ENCODE results near the gene NTSR2. TPM values are rescaled to one million over a fixed set of nuclear protein-coding genes. Genes with fewer than 3 reads are reported as not detected.

The NTSR2 gene
- total RNA-seq, 6 experiments from 2014 or later = not detected

DNA sequence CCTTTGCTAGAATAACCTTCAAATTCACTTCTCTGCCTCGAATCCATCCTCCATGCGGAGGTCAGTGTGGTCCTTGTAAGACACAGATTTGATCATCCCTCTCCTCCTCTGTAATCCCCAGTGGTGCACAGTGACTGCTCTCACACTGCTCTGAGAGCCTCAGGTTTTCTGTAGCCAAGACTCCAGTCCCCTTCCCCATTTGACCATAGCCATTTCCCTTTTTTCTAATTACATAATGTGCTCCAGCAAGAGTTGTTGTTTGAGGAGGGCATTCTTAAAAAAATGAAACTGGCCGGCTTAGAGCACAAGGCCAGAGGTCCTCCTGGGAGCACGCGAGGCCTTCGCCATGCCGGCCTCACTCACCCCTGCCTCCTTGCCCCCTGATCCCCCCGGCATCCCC lies 41.8 kb upstream of the NTSR2 start:
- H3K4me3 ChIP-seq = no peak overlapping the region
- no peak for TF ChIP-seq POLR2A (IDR thresholded peaks at IDR 0.05)
- TF ChIP-seq, protein P1, sequence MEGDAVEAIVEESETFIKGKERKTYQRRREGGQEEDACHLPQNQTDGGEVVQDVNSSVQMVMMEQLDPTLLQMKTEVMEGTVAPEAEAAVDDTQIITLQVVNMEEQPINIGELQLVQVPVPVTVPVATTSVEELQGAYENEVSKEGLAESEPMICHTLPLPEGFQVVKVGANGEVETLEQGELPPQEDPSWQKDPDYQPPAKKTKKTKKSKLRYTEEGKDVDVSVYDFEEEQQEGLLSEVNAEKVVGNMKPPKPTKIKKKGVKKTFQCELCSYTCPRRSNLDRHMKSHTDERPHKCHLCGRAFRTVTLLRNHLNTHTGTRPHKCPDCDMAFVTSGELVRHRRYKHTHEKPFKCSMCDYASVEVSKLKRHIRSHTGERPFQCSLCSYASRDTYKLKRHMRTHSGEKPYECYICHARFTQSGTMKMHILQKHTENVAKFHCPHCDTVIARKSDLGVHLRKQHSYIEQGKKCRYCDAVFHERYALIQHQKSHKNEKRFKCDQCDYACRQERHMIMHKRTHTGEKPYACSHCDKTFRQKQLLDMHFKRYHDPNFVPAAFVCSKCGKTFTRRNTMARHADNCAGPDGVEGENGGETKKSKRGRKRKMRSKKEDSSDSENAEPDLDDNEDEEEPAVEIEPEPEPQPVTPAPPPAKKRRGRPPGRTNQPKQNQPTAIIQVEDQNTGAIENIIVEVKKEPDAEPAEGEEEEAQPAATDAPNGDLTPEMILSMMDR (IDR thresholded peaks at IDR 0.05) = no peak
- H3K27ac ChIP-seq = no peak overlapping the region
- H3K36me3 ChIP-seq = no peaks in the 10 kb centered on the region
- DNase-seq (no peak), ATAC-seq (no peak)
- WGBS (ENCODE audit: insufficient coverage, low coverage, low lambda C conversion rate, missing lambda C conversion rate) = 80% methylated on average over 7 of the region's 8 CpGs
- intact Hi-C loops (cut with DNase I) = no loop called here
- H3K4me1 ChIP-seq = peaks cover 0 to 17% (median 10%) of the 10 kb centered on the region in 4 donors
- H3K9me3 ChIP-seq = no peaks in the 10 kb centered on the region
- H3K27me3 ChIP-seq = no peaks in the 10 kb centered on the region

DNA sequence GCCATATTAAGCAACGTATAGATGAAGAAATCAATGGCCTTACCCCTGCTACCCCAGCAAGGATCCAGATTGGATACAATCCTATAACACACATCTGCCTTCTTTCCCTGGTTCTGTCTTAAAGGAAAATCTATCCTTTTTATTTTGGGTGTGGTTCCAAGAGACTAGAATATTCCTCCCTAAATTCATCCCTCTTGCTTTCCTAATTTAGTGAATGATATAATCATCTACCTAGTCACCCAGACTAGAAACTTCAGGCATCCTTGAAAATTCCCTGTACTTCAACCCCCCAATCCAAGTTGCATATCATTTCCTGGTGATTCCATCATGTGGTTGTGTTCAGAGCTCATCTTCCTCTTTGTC lies 41.3 kb upstream of the NTSR2 start:
- intact Hi-C loops (cut with DNase I) = no loop called here
- DNase-seq (no peak), ATAC-seq (no peak)
- Histone ChIP-seq H3K4me1 (peaks cover 0 to 17% (median 10%) of the 10 kb centered on the region in 4 donors), H3K27ac (no peak overlapping the region), H3K36me3 (no peaks in the 10 kb centered on the region), H3K27me3 (no peaks in the 10 kb centered on the region), H3K9me3 (no peaks in the 10 kb centered on the region), H3K4me3 (no peak overlapping the region)
- 75% methylated on average over 1 of the region's 1 CpG for WGBS (ENCODE audit: insufficient coverage, low coverage, low lambda C conversion rate, missing lambda C conversion rate)
- no peak for TF ChIP-seq POLR2A (IDR thresholded peaks at IDR 0.05)
- TF ChIP-seq, protein P1 (IDR thresholded peaks at IDR 0.05) = no peak

DNA sequence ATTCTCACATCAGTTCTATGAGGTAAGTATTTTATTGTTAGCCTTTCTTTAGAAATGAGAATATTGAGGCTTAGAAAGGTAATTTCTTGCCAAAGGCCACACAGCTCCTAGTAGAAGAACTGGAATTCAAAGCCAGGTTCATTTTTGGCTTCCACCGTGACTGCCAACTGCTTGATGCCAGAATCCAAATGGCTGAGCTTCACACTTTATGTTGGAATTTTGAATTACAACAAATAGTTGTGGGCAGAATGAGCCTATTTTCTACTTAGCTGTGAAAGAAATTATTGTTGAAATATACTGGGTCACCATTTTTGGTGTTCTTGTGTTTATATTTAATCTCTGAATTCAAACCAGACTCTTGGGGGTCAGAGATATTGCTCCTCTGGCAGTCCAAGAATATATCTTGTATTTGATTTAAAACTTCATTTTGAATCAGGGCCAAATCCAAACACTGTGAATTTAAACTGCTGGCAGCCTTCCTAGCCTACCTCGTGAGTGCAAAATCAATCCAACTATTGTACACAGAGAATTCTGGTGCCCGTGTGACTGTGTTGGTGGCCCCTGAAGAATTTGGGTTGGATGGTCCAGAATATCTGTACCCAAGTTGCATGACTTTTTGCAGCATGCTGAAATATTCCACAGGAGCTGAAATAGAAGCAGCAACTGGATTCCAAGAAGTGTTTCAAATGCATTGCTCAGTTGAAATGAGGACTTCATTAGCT lies 40.8 kb upstream of the NTSR2 start:
- no peak for DNase-seq

DNA sequence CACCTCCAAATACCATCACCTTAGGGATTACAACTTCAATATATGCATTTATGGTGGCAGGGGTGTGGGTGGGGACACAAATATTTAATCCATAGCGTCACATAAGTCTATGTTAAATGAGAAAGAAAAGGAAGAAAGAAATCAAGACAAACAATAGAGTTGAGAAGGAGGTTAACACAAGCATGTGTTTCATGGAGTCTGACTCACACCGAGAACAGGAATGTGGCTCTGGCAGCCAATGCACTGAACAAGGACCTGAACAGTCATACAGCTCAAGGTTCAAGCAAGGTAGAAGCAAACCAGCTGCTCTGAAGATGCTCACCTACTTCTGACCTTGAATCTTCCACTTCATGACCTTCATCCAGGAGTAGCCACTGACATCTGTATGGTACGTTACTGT lies 40.2 kb upstream of the NTSR2 start:
- Histone ChIP-seq H3K27me3 (no peaks in the 10 kb centered on the region), H3K4me3 (no peak overlapping the region), H3K27ac (no peak overlapping the region), H3K4me1 (peaks cover 0 to 16% (median 8%) of the 10 kb centered on the region in 4 donors), H3K9me3 (no peaks in the 10 kb centered on the region), H3K36me3 (no peaks in the 10 kb centered on the region)
- ATAC-seq = peak in 2 of 4 donors; percentile 16 to 79
- intact Hi-C loops (cut with DNase I) = no loop called here
- WGBS (ENCODE audit: insufficient coverage, low coverage, low lambda C conversion rate, missing lambda C conversion rate) = 67% methylated on average over 3 of the region's 3 CpGs
- DNase-seq = no peak
- TF ChIP-seq POLR2A (IDR thresholded peaks at IDR 0.05) = no peak
- TF ChIP-seq, protein P1 (IDR thresholded peaks at IDR 0.05) = no peak

More for the DNA sequence above, 40.8 kb upstream of the NTSR2 start:
- Histone ChIP-seq H3K36me3 (no peaks in the 10 kb centered on the region), H3K27me3 (no peaks in the 10 kb centered on the region), H3K9me3 (no peaks in the 10 kb centered on the region), H3K4me3 (no peak overlapping the region), H3K4me1 (peaks cover 0 to 16% (median 10%) of the 10 kb centered on the region in 4 donors), H3K27ac (no peak overlapping the region)
- intact Hi-C loops (cut with DNase I) = no loop called here
- peak in 3 of 4 donors; percentile 9 to 36 (median 25) for ATAC-seq
- 30% methylated on average over 3 of the region's 3 CpGs for WGBS (ENCODE audit: insufficient coverage, low coverage, low lambda C conversion rate, missing lambda C conversion rate)
- TF ChIP-seq, protein P1 (IDR thresholded peaks at IDR 0.05) = no peak
- no peak for TF ChIP-seq POLR2A (IDR thresholded peaks at IDR 0.05)

Data from right lobe of liver (tissue), 6 donors.